ENCODE measurements around the gene HMX1.

Gene HMX1

GRCh38 chr4:8840816-8841455 is 30.7 kb downstream of the HMX1 start:
- DNase-seq (ENCODE audit: low read depth), result no peak

- DNase-seq (ENCODE audit: low read depth), result no peak
Measured at GRCh38 chr4:8840006-8840793, 31.4 kb downstream of the HMX1 start.

DNA sequence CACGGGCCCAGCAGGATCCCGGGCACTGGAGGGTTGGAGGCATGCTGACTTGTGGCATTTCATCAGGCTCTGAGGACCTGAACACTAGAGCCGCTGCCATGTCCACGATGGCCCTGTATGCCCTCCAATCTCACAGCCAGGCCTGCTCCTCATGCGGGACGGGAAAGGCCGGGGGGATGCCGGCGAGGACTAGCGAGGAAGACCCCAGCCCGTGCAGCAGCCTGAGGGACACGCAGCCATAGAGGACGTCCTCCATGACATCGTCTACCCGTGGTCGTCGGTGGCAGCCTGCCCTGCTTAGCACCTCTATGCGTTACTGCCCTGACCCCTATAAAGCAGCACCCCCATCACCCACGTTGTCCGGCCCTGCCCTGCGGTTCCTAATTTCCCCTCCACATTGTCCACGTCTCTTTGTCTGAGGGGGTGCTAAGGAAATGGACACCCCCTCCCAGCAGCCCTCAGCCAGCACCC is 32.6 kb downstream of the HMX1 start:
- DNase-seq (ENCODE audit: low read depth), result no peak

DNA sequence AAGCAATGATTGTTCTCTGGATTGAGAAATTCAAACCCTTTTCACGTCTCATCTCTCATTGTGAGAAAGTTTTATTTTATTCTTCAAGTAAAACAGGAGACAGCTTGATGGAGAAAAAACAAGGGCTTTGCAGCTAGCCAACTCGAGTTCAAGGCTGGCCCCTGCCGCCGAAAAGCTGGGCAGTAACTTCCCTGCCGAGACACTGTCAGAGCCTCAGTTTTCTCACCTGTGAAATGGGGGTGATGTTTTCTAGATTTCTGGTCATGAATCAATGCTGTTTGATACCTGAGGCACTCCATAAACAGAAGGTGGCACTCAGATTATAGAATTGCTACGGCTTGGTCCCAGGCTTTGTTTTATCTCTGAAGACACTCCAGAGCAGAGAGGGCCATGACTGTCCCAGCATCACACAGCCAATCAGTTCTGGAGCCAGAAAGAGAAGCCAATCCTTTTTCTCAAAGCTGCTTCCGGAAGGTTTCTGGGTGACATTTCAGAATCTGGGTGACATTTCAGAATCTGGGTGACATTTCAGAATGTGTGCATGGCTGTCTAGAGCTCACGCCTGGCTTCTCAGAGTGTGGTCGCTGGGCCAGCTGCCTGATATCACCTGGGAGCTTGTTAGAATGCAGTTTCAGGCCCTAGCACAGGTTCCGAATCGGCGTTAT is 33.2 kb downstream of the HMX1 start:
- no peak for DNase-seq (ENCODE audit: low read depth)

DNA sequence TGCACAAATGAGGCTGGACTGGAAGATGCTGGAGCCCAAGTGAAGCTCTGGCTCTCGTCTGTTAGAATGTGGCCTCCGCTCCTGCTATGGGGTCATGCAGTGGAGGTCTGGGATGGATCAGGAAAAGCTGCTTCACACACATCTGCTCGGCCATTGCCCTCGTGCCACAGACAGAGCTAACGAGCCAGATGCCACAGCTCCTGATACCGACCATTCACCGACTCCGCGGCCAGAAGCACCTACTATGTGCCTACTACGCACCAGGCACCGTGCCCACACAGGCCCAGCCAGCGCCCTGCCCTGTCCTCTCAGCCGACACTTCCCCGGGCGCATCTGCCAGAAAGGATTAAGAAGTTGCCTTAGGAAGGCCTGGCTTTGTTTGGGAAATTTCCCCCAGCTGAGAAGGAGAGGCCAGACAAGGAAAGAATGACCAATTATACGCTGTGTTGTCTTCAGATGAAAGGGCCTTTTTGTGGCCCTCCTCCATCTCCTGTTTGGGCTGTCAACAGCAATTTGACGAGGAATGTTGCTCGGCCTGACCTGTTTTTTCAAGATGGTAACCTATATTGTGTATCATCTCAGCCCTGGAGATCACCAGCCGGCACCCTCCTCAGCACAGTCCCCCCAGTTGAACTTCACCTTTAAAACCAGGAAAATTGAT is 34.3 kb downstream of the HMX1 start:
- DNase-seq (ENCODE audit: low read depth), result no peak

DNA sequence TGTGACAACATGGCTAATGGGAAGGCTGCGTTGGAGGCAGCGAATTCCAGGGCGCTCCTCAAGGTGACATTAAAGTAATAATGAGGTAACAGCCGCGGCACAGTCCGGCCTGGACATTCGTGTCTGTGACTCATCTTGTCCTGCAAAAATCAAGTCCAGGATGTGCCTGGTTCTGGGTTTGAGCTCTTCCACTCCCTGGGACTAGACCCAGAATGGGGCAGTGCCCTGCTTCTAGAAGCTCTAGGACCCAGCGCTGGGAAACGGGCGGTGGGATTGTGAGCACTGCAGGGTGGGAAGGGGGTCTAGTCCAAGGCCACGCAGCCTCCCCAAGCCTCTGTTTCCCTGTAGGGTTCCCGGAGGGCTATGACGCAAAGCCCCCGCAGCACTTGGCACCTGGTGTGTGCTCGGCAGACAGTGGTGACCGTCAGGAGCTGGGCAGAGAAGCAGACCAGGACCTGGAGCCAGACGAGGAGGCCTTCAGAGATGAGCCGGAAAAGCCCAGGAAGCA is 34.9 kb downstream of the HMX1 start:
- no peak for DNase-seq (ENCODE audit: low read depth)

DNA sequence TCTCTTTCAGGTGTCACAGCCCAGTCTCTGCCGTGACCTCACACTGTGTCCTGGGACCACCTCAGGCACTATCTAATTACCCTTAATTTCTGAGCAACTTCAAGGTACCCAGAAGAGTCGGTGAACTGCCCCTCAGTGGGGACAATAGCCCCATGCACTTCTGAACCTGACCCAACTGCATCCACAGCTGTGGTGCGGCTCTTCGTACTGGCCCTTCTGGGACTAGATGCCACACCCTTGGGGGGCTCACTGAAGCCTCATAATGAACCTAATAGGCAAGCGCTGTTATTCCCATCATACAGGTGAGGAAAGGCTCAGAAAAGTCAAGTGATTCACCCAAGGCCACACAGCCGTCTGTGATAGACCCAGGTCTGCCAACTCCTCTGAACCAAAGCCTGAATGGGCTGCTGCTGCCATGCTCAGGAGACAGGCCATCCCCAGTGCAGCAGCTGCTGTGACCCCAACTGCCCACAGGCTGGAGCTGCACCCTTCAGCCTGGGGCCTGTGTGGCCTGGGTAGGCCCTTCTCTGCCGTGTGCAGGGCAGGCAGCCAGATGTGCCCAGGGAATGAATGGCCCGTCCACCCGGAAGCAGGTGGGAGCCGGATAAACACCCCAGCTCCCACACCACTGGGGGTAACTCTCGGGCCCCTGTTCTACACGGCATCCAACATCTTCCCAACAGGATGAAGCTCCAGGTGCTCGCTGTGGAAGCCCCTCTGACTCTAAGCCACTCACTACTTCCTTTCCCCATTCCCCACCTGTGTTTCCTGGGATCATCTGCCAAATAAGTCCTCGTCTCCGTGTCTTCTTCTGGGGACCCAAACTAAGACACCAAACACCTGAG is 35.9 kb downstream of the HMX1 start:
- DNase-seq (ENCODE audit: low read depth), result no peak

- no peak for DNase-seq (ENCODE audit: low read depth)
Measured at GRCh38 chr4:8834681-8835220, 36.9 kb downstream of the HMX1 start.

DNA sequence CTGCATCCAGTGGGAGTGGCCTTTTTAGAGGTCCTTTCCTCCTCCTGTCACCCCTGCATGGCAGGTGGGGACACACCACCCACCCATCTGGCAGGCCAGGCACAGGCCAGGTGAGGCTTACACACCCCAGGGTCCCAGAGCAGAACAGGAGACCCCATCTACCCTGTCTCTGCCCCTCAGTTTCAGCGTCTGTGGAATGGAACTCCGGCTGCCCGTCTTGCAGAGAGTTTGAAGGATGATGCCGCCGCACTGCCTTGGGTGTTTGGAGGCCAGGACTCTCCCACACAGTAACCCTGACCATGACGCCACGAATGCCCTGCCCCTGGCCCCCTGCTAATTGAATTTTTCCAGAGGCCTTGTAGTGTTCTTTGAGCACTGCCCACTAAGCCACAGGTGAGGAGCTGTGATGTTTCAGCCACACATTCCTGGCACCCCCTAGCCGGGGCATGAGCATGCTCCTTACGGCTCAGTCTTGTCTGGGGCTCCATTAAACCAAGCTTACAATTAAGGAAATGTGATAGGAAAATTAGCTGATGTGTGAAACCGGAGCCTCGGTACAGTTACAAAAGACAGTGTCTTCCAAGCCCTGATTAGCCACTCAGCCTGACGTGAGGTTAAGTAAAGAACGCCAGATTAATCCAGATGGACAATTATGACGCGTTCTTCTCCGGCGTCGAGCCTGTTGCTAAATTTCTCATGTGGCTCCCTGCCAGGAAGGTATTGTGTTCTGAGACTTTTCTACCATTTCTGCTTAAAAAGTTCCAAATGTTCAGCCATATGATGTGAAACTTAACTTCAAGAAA is 39.3 kb downstream of the HMX1 start:
- no peak for DNase-seq (ENCODE audit: low read depth)

- DNase-seq (ENCODE audit: low read depth), result no peak
Measured at GRCh38 chr4:8831221-8832112, 40.2 kb downstream of the HMX1 start.

DNA sequence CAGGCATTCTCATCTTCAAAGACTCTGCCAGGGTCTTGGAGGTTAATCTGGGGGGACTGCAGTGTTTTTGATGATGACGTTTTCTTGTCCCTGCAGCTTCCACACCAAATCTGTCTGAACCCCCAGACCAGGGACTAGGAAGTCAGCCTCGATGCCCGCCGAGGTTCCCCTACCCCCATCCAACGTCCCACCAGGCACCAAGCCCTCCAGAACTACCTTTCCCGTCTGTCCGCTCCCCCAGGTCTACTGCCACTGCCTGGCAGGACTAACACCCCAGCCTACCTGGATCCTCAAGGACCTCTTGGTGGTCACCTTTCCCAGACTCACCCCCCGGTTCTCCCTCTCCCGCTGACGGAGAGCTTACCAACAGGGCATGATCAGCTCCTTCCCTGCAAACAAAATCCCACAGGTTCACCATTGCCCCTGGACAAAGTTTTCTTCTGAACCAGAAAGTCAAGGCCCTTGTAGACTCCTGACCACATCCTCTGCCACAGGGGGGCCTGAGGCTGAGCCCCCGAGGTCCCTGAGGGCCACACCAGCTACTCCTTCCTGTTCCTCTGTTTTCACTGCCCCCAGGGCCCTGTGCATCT is 40.9 kb downstream of the HMX1 start:
- no peak for DNase-seq (ENCODE audit: low read depth)

GRCh38 chr4:8830056-8830455 is 41.6 kb downstream of the HMX1 start:
- no peak for DNase-seq (ENCODE audit: low read depth)

GRCh38 chr4:8829584-8829983 is 42.1 kb downstream of the HMX1 start:
- no peak for DNase-seq (ENCODE audit: low read depth)

DNA sequence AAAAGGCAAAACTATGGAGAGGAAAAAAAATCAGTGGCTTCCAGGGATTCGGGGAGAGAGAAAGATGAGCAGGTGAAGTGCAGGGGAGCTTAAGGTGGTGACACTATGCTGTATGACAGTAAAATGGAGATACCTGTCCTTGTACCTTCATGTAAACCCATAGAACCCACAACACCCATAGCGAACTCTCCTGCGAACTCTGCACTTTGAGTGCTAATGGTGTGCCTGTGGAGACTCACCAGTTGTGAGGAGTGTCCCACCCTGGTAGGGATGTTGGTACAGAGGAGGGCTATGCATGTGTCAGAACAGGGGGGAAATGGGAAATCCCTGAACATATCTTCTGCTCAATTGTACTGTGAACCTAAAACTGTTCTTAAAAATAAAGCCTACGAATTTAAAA is 42.8 kb downstream of the HMX1 start:
- DNase-seq (ENCODE audit: low read depth), result no peak

DNA sequence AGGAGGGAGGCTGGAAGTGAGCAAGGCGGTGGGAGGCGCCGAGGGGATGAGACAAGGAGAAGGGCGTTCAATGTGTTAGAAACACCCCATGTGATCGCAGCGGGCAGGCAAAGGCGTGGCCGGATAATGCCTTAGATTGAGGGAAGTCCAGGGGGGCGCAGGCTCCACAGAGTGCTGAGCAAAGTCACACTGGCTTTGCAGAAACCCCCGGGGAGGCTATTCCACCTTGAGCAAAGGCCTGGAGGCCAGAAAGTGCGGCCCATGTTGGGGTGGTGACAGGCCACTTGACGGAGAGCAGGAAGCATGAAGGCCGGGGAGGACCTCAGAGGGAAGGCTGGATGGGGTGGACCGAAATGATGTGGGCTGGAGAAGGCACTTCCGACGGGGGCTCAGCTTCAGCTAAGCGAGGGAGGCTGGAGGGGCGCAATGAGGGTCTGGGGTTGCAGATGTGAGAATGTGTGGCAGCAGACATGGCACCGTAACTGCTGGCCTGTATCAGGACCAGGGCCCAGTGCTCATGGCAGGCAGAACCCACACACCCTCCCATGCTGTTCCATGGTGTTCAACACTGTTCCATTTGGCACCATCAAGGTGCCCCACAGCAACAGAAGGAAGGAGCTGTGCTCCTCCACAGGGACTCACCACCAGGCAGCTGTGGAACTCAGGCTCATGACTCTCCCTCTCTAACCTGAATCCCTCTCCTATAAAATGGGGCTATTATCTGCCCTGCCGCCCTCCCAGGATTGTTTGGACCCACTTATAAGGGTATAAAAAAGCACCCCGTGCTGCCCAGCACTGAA is 50.3 kb downstream of the HMX1 start:
- DNase-seq (ENCODE audit: low read depth), result no peak

- DNase-seq (ENCODE audit: low read depth), result no peak
Measured at GRCh38 chr4:8820178-8821102, 51.2 kb downstream of the HMX1 start.

All from stimulated activated CD8-positive, alpha-beta memory T cell treated with anti-CD3 and anti-CD28 coated beads, Interleukin-12 subunit alpha, Interleukin-12 subunit beta, amount 100 ng/mL, for 4 hours (primary cell).